ENCODE results near the gene NTMT1. TPM values are rescaled to one million over a fixed set of nuclear protein-coding genes. Genes with fewer than 3 reads are reported as not detected.

The NTMT1 gene
- total RNA-seq, 1 donor: 27.6 TPM

DNA sequence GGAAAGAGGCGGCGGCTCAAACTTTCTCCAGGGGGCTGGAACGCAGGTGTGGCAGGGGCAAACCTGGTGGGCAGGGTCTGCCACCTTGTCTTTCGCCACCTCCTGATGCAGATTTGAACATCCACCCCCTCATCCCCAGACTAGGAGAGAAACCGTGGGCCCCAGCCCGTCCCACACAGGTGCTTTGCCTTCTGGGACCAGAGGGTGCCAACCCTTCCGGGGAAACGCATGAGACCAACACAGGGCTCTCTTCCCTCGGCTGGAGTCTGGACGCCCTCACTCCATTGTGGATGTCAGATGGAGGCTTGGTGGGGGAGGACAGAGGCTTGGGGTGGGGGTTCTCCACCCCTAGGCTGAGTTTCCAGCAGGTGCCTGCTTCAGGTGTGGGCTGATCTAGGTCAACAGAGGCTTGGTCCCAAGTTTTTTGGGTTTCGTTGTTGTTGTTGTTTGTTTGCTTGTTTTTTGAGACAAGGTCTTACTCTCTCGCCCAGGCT is 14.6 kb upstream of the NTMT1 start:
- TF ChIP-seq, protein P1, sequence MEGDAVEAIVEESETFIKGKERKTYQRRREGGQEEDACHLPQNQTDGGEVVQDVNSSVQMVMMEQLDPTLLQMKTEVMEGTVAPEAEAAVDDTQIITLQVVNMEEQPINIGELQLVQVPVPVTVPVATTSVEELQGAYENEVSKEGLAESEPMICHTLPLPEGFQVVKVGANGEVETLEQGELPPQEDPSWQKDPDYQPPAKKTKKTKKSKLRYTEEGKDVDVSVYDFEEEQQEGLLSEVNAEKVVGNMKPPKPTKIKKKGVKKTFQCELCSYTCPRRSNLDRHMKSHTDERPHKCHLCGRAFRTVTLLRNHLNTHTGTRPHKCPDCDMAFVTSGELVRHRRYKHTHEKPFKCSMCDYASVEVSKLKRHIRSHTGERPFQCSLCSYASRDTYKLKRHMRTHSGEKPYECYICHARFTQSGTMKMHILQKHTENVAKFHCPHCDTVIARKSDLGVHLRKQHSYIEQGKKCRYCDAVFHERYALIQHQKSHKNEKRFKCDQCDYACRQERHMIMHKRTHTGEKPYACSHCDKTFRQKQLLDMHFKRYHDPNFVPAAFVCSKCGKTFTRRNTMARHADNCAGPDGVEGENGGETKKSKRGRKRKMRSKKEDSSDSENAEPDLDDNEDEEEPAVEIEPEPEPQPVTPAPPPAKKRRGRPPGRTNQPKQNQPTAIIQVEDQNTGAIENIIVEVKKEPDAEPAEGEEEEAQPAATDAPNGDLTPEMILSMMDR (IDR thresholded peaks at IDR 0.05; ENCODE audit: insufficient read depth, low read length): no peak
- peak overlapping the region; percentile 74 for H3K4me3 ChIP-seq (ENCODE audit: low read depth, low read length)
- no peak for DNase-seq (ENCODE audit: low read depth)

DNA sequence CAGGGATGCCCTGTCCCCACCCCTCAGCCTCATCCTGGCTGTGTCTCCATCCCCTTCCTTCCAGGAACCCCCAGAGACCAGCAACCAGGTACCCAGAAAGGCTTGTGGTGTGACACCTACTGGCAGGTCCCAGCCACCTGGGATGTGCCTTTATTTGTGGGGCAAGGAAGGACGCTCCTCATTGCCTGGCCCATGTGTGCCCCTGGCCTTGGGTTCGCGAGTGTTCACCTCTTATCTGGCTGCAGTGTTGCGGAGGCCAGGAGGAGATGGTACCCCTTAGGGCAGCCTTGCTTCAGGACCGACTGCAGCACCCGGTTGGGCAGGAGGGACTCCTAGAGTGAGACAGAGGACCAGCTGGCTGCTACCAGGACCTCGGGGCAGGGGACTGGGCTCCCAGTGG is 13.8 kb upstream of the NTMT1 start:
- no peak for DNase-seq (ENCODE audit: low read depth)
- no peak overlapping the region for H3K4me3 ChIP-seq (ENCODE audit: low read depth, low read length)
- TF ChIP-seq, protein P1 (IDR thresholded peaks at IDR 0.05; ENCODE audit: insufficient read depth, low read length): no peak

DNA sequence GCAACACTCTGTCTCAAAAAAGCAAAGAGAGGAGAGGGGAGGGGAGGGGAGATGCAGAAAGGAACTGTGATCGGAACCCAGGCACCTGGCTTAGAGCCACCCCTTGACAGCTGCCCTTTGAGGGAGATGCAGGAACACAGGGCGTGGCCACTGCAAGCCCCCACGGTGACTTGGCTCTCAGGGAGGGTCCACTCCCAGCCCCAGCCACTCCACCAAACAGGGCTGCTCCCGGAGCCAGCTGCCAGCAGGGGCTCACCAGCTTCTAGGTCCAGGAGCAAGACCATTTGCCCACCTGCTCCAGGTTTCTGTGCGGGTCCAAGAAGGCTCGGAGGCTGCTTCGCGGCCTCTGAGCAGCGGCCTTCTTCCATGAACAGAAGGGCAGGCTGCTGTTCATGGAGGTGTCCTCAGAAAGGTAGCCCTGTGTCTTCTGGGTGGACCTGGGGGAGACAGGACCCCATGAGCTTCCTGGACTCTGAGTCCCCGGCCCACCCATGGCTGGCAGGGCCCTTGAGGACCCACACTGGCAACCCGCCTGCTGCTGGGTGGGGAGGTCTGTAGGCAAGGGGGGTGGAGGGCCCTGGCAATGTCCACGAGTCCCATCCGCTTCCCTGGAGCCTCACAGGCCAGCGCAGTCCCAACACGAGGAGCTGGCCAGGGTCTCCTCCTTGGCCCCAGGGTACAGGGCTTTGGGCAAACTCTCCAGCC is 13.0 kb upstream of the NTMT1 start:
- H3K4me3 ChIP-seq (ENCODE audit: low read depth, low read length): no peak overlapping the region
- no peak for DNase-seq (ENCODE audit: low read depth)
- TF ChIP-seq, protein P1 (IDR thresholded peaks at IDR 0.05; ENCODE audit: insufficient read depth, low read length): no peak

DNA sequence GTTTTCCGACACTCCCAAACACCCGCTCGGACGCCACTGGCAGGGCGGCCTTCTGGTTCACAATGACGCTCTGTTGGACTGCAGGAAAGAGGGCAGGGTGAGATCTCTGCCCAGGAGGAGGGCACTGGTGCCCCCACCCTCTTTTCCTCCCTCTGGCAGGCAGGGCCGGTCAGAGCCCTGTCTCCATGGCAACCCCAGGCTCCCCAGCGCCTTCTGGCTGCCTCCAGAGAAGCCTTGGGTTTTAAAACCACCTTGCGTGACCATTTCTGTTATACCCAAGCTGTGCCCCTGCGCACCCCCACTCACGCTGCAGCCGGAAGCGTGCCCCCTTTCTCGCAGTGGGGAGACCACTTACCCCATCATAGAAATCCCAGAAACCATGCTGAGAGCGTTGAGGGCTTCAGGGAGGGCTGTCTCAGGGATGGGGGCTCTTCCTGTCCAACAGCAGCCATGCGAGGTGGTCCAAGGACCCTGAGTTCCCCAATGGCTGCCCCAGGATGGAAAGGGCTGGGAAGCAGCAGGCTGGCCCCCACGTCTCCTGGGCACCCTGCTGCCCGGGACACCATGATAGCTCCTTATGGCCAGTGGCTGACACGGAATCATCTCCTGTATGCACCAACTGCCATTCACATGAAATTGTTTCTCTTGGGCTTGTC is 12.3 kb upstream of the NTMT1 start:
- DNase-seq (ENCODE audit: low read depth): no peak
- no peak overlapping the region for H3K4me3 ChIP-seq (ENCODE audit: low read depth, low read length)
- TF ChIP-seq, protein P1 (IDR thresholded peaks at IDR 0.05; ENCODE audit: insufficient read depth, low read length): no peak

DNA sequence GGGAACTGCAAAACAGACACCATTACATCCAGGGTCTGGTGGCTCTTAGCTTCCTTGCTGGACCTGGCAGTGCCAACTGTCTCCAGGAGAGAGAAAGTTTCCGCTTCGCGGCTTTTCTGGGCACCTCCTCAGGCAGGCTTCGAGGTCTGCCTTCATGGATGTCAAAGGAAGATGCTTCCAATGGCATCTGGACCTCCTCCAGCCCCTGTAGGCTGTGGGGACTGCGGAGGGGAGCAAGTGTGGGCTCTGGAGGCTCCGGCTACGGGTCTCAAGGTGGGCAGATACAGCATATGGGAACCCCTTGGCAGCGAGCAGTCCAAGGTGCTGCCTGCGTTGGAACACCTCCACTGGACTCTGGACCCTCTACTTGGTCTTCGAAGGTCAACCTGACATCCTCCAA is 11.0 kb upstream of the NTMT1 start:
- H3K4me3 ChIP-seq (ENCODE audit: low read depth, low read length): no peak overlapping the region
- DNase-seq (ENCODE audit: low read depth): no peak
- TF ChIP-seq, protein P1 (IDR thresholded peaks at IDR 0.05; ENCODE audit: insufficient read depth, low read length): no peak

DNA sequence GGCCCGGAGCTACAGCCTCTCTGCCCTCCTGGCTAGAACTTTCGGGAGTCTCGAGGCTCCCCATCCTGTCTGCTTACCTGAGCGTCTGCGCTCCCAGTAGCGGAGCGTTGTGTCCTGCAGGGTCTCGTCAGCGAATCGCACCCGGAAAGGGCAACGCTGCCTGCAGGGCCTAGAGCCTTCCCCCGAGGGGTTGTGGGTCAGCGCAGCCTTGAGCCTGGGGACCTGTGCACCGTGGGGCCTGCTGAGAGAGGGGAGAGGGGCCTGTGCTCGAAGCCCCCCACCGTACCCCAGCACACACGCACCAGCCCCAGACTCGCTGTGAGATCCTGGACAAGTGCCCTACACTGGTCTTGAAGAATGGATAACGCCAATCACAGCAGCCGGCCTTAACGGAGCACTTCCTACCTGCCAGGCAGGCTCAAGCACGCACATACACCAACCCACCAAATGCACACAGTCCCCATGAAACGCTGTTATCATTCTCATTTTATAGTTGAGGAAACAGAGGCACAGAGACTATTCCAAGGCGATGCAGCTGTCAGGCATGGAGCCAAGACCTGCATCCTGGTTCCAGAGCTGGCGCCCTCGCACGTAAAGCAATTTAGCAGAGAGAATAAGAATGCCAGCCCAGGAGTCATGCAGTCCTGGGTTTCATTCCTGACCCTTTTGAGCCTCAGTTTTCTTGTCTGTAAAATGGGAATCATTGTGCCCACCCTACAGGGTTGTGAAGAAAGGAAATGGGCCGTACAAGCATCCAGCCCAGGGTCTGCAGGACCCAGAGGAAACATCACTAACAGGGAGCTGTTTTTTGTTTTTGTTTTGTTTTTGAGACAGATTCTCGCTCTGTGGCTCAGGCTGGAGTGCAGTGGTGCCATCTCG is 10.3 kb upstream of the NTMT1 start:
- DNase-seq (ENCODE audit: low read depth): no peak
- H3K4me3 ChIP-seq (ENCODE audit: low read depth, low read length): no peak overlapping the region
- TF ChIP-seq, protein P1 (IDR thresholded peaks at IDR 0.05; ENCODE audit: insufficient read depth, low read length): no peak

Data from fibroblast of the aortic adventitia (primary cell).